Keratinocyte (primary cell): ENCODE results near the gene RAE1. TPM values are rescaled to one million over a fixed set of nuclear protein-coding genes. Genes with fewer than 3 reads are reported as not detected.

Source experiments
- DNase-seq: peaks from one replicate; pipeline ENCODE4 v3.0.0-alpha.2; 2011; ENCODE audit warnings: low read depth, missing footprints, low spot score
- FAIRE-seq: peaks from 2 replicates; lab custom pipeline; 2011; peaks lifted over from hg19 to GRCh38; lab: Jason Lieb, UNC
- H2AFZ ChIP-seq: 2 replicates; pipeline ENCODE4 v1.6.0; 2012; ENCODE audit warnings: low read length, control low read depth, inconsistent platforms; ENCODE audit not compliant: control insufficient read depth
- H3K27ac ChIP-seq: 2 replicates; pipeline ENCODE4 v1.5.1; 2011; ENCODE audit warnings: low read length; ENCODE audit not compliant: control insufficient read depth, insufficient read depth
- H3K27me3 ChIP-seq: 3 replicates; pipeline ENCODE4 v1.6.0; 2011; ENCODE audit warnings: low read length; ENCODE audit not compliant: control insufficient read depth, insufficient read depth; ENCODE audit errors: extremely low read depth
- H3K36me3 ChIP-seq, 2 experiments: 2 replicates in 1 of 2; 3 replicates in 1 of 2; pipeline ENCODE4 v1.5.1; 2011; ENCODE audit warnings: low read length in 2 of 2, mild to moderate bottlenecking in 1 of 2; ENCODE audit not compliant: control insufficient read depth in 2 of 2, insufficient read depth in 2 of 2; ENCODE audit errors: extremely low read depth in 1 of 2
- H3K4me1 ChIP-seq: 3 replicates; pipeline ENCODE4 v1.5.1; 2011; ENCODE audit warnings: low read length; ENCODE audit not compliant: control insufficient read depth, insufficient read depth; ENCODE audit errors: extremely low read depth
- H3K4me2 ChIP-seq: 3 replicates; pipeline ENCODE4 v1.6.0; 2011; ENCODE audit warnings: low read depth, low read length; ENCODE audit not compliant: control insufficient read depth, insufficient read depth; ENCODE audit errors: extremely low read depth
- H3K4me3 ChIP-seq, 3 experiments: fragments of 200-600 bp in 1 of 3; sonication (generic) in 1 of 3; 2 replicates in 2 of 3; 3 replicates in 1 of 3; pipeline ENCODE4 v1.5.1; 2011 to 2016; ENCODE audit warnings: low read length in 3 of 3, mild to moderate bottlenecking in 3 of 3, control low read depth in 2 of 3, inconsistent platforms in 1 of 3, low read depth in 1 of 3, mixed read lengths in 1 of 3, mixed run types in 1 of 3, moderate library complexity in 1 of 3; ENCODE audit not compliant: control insufficient read depth in 2 of 3, insufficient read depth in 2 of 3; ENCODE audit errors: extremely low read depth in 1 of 3
- H3K79me2 ChIP-seq: 2 replicates; pipeline ENCODE4 v1.6.0; 2012; ENCODE audit warnings: low read length; ENCODE audit not compliant: control insufficient read depth, insufficient read depth
- H3K9ac ChIP-seq: 3 replicates; pipeline ENCODE4 v1.6.0; 2011; ENCODE audit warnings: low read length; ENCODE audit not compliant: control insufficient read depth, insufficient read depth; ENCODE audit errors: extremely low read depth
- H3K9me1 ChIP-seq: 3 replicates; pipeline ENCODE4 v1.6.0; 2011; ENCODE audit warnings: low read length; ENCODE audit not compliant: control insufficient read depth, insufficient read depth; ENCODE audit errors: extremely low read depth
- H3K9me3 ChIP-seq: 2 replicates; pipeline ENCODE4 v1.5.1; 2012; ENCODE audit warnings: low read depth, low read length; ENCODE audit not compliant: control insufficient read depth
- H4K20me1 ChIP-seq: 3 replicates; pipeline ENCODE4 v1.6.0; 2011; ENCODE audit warnings: low read length; ENCODE audit not compliant: control insufficient read depth, insufficient read depth; ENCODE audit errors: extremely low read depth
- CTCF ChIP-seq, 3 experiments: IDR thresholded peaks in 1 of 3; conservative IDR thresholded peaks in 1 of 3; optimal IDR thresholded peaks in 1 of 3; 2 replicates in 2 of 3; 3 replicates in 1 of 3; pipeline versions ENCODE3 to v1.5.1; 2011; ENCODE audit warnings: low read length in 3 of 3, mild to moderate bottlenecking in 3 of 3, moderate library complexity in 2 of 3, control low read depth in 1 of 3, inconsistent platforms in 1 of 3; ENCODE audit not compliant: insufficient read depth in 2 of 3; ENCODE audit errors: extremely low read depth in 1 of 3
- EZH2 ChIP-seq: IDR thresholded peaks from one replicate; pipeline ENCODE4 v1.6.1; 2012; ENCODE audit warnings: inconsistent platforms, mild to moderate bottlenecking, low read length, moderate library complexity
- dilution Hi-C: fragments of 300-500 bp; cut with MboI; formaldehyde crosslinking; loops from one replicate; pipeline ENCODE4 v1.7.0; 2020; ENCODE audit warnings: low sequenced_read_pairs; ENCODE audit not compliant: extremely low pct_ligation_motif_present
- polyA plus RNA-seq, 5 experiments: library from polyadenylated mRNA; depleted of rRNA in 3 of 5; stranded (reverse) in 3 of 5; stranded (forward) in 1 of 5; unstranded in 1 of 5; fragments of >200 nt; gene quantifications; 1 replicate in 1 of 5; 2 replicates in 3 of 5; 3 replicates in 1 of 5; pipeline versions ENCODE4 v1.2.1 to v1.2.3, GENCODE V29; 2011 to 2012; ENCODE audit warnings: missing spikeins in 2 of 5, low read depth in 1 of 5, low replicate concordance in 1 of 5

The RAE1 gene
- polyA plus RNA-seq, 1 donor (not counting 4 experiments of a cell fraction or from before 2014, with no cell fraction given), result 32.4 TPM

DNA sequence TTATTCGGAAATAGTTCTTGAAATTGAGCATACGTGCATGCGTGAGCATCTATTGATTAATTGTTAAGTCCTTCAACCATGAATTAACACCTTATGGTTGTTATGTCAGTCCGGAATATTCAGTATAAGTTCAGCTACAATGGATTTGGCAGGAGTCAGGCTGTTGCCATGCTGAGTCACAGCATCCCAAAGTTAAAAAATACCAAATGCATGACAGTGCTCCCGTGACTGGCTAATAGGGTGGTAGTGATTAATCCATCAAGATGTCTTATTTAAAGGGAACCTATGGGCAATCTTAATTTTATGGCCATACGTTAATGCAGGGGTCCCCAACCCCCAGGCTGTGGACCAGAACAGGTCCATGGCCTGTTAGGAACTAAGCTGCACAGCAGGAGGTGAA lies 10.5 kb downstream of the RAE1 start:
- no peak overlapping the region for H3K4me3 ChIP-seq
- peak; percentile 21 for DNase-seq

GRCh38 chr20:57364451-57364850 lies 13.4 kb downstream of the RAE1 start:
- Histone ChIP-seq H3K36me3 (peaks cover 26 to 40% of the 10 kb centered on the region in 2 experiments), H3K4me1 (no peaks in the 10 kb centered on the region), H3K9ac (no peak overlapping the region)

More for the DNA sequence above, 10.5 kb downstream of the RAE1 start:
- H3K79me2 ChIP-seq, result peaks cover 27% of the 10 kb centered on the region
- no peaks in the 10 kb centered on the region for H3K9me3 ChIP-seq
- no peaks in the 10 kb centered on the region for H3K27me3 ChIP-seq
- H3K9me1 ChIP-seq, result no peaks in the 10 kb centered on the region
- TF ChIP-seq EZH2 (no peak), CTCF (optimal IDR thresholded peaks at IDR 0.05 in 1 of 3, IDR thresholded peaks at IDR 0.05 in 1 of 3, conservative IDR thresholded peaks at IDR 0.05 in 1 of 3; ENCODE audit: extremely low read depth in 1 of 3, insufficient read depth in 2 of 3, low read length in 3 of 3) (no peak)
- dilution Hi-C loops, result no loop called here
- H3K36me3 ChIP-seq, result peaks cover 20 to 25% of the 10 kb centered on the region in 2 experiments
- H2AFZ ChIP-seq, result no peak overlapping the region
- H3K4me1 ChIP-seq, result no peaks in the 10 kb centered on the region
- H4K20me1 ChIP-seq, result peaks cover 2% of the 10 kb centered on the region
- H3K9ac ChIP-seq, result no peak overlapping the region
- H3K4me2 ChIP-seq, result peak overlapping the region; percentile 23
- peak overlapping the region; percentile 65 for H3K27ac ChIP-seq
- FAIRE-seq, result peak; percentile 92

More at GRCh38 chr20:57364451-57364850, 13.4 kb downstream of the RAE1 start:
- Histone ChIP-seq H2AFZ (no peak overlapping the region), H3K9me1 (no peaks in the 10 kb centered on the region), H3K9me3 (no peaks in the 10 kb centered on the region), H4K20me1 (peaks cover 2% of the 10 kb centered on the region), H3K27me3 (no peaks in the 10 kb centered on the region), H3K4me2 (no peak overlapping the region), H3K79me2 (peaks cover 23% of the 10 kb centered on the region), H3K4me3 (no peak overlapping the region), H3K27ac (no peak overlapping the region)
- DNase-seq (no peak), FAIRE-seq (no peak)
- dilution Hi-C loops, result no loop called here
- TF ChIP-seq CTCF (optimal IDR thresholded peaks at IDR 0.05 in 1 of 3, IDR thresholded peaks at IDR 0.05 in 1 of 3, conservative IDR thresholded peaks at IDR 0.05 in 1 of 3; ENCODE audit: extremely low read depth in 1 of 3, insufficient read depth in 2 of 3, low read length in 3 of 3) (no peak), EZH2 (no peak)
